PC-3 (cell line): ENCODE measurements around the gene FCGR1A.
"Not testable (repeated sequence)": the region's sequence is repeated elsewhere in the genome, so short reads cannot be mapped to it uniquely, and the experiment has no call there.

Experiments
- CTCF ChIP-seq: fragments of 300-600 bp; sonication (generic); conservative IDR thresholded peaks from 2 replicates; pipeline ENCODE4 v1.5.1; 2017; ENCODE audit warnings: antibody characterized with exemption, low read depth, mild to moderate bottlenecking, low read length
- EZH2 ChIP-seq: fragments of 300-600 bp; sonication (generic); IDR thresholded peaks from one replicate; pipeline ENCODE4 v1.6.1; 2017; ENCODE audit warnings: antibody characterized with exemption, mild to moderate bottlenecking, low read length; ENCODE audit not compliant: unreplicated experiment

DNA sequence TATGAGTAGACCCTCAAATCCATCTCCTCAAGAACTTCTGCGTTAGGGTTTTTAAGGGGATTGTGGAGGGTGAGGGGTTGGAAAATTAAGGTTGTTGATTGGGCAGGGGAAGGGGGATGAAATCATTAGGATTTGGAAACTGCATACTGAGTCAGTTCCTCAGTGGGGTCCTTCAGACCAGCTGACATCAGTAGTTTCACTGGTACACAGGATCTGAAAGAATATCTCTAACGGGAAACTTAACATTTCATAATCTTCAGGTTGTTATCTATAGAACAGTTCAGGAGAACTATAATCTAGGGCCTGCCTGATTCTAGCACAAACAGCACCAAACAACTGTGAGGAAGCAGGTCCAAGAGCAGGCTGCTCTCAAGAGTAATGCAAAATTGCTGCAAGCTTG, 27.2 kb upstream of the FCGR1A start:
- TF ChIP-seq CTCF, EZH2: not testable (repeated sequence)
